Liver (tissue), 3 donors: ENCODE measurements around the gene SGPP2.

Experiments
- FOXA1 ChIP-seq: IDR thresholded peaks from 2 replicates; pipeline ENCODE4 v1.6.1; 2016; ENCODE audit warnings: antibody characterized with exemption
- HNF4A ChIP-seq, 2 donors: conservative IDR thresholded peaks; 2 replicates each; pipeline ENCODE4 v1.6.1; 2016; ENCODE audit warnings: antibody characterized with exemption in 2 of 2, mild to moderate bottlenecking in 2 of 2
- RAD21 ChIP-seq, 2 donors: IDR thresholded peaks; 2 replicates each; pipeline ENCODE4 v1.6.1; 2016; ENCODE audit warnings: antibody characterized with exemption in 2 of 2, mild to moderate bottlenecking in 2 of 2
- RXRA ChIP-seq, 2 donors: IDR thresholded peaks; 2 replicates each; pipeline ENCODE4 v1.6.1; 2017 to 2018; ENCODE audit warnings: antibody characterized with exemption in 2 of 2, mild to moderate bottlenecking in 1 of 2
- YY1 ChIP-seq: IDR thresholded peaks from 2 replicates; pipeline ENCODE4 v1.6.1; 2016; ENCODE audit warnings: antibody characterized with exemption, mild to moderate bottlenecking
- TF ChIP-seq, protein P1 (sequence below): IDR thresholded peaks from 2 replicates; pipeline ENCODE4 v1.6.1; 2016; ENCODE audit warnings: antibody characterized with exemption, mild to moderate bottlenecking
- TF ChIP-seq, protein P2 (sequence below): IDR thresholded peaks from 2 replicates; pipeline ENCODE4 v1.6.1; 2016; ENCODE audit warnings: antibody characterized with exemption
- TF ChIP-seq, protein P3 (sequence below): fragments of 150-350 bp; IDR thresholded peaks from 2 replicates; pipeline ENCODE4 v1.5.1; 2017; ENCODE audit warnings: improper control_type of control experiment, low read depth, low read length; ENCODE audit not compliant: missing input control
- donor health status: healthy.
- donor health status: healthy.

GRCh38 chr2:222481941-222482340 is 57.6 kb downstream of the SGPP2 start:
- TF ChIP-seq, protein P1, sequence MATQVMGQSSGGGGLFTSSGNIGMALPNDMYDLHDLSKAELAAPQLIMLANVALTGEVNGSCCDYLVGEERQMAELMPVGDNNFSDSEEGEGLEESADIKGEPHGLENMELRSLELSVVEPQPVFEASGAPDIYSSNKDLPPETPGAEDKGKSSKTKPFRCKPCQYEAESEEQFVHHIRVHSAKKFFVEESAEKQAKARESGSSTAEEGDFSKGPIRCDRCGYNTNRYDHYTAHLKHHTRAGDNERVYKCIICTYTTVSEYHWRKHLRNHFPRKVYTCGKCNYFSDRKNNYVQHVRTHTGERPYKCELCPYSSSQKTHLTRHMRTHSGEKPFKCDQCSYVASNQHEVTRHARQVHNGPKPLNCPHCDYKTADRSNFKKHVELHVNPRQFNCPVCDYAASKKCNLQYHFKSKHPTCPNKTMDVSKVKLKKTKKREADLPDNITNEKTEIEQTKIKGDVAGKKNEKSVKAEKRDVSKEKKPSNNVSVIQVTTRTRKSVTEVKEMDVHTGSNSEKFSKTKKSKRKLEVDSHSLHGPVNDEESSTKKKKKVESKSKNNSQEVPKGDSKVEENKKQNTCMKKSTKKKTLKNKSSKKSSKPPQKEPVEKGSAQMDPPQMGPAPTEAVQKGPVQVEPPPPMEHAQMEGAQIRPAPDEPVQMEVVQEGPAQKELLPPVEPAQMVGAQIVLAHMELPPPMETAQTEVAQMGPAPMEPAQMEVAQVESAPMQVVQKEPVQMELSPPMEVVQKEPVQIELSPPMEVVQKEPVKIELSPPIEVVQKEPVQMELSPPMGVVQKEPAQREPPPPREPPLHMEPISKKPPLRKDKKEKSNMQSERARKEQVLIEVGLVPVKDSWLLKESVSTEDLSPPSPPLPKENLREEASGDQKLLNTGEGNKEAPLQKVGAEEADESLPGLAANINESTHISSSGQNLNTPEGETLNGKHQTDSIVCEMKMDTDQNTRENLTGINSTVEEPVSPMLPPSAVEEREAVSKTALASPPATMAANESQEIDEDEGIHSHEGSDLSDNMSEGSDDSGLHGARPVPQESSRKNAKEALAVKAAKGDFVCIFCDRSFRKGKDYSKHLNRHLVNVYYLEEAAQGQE = no peak
- TF ChIP-seq FOXA1 (no peak), YY1 (no peak), RAD21 (IDR thresholded peaks at IDR 0.05) (no peak), RXRA (IDR thresholded peaks at IDR 0.05) (no peak), HNF4A (conservative IDR thresholded peaks at IDR 0.05) (no peak)
- TF ChIP-seq, protein P2, sequence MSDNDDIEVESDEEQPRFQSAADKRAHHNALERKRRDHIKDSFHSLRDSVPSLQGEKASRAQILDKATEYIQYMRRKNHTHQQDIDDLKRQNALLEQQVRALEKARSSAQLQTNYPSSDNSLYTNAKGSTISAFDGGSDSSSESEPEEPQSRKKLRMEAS = no peak
- TF ChIP-seq, protein P3, sequence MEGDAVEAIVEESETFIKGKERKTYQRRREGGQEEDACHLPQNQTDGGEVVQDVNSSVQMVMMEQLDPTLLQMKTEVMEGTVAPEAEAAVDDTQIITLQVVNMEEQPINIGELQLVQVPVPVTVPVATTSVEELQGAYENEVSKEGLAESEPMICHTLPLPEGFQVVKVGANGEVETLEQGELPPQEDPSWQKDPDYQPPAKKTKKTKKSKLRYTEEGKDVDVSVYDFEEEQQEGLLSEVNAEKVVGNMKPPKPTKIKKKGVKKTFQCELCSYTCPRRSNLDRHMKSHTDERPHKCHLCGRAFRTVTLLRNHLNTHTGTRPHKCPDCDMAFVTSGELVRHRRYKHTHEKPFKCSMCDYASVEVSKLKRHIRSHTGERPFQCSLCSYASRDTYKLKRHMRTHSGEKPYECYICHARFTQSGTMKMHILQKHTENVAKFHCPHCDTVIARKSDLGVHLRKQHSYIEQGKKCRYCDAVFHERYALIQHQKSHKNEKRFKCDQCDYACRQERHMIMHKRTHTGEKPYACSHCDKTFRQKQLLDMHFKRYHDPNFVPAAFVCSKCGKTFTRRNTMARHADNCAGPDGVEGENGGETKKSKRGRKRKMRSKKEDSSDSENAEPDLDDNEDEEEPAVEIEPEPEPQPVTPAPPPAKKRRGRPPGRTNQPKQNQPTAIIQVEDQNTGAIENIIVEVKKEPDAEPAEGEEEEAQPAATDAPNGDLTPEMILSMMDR = no peak
